Measurements from ENCODE around the gene TRMT6. TPM values are rescaled to one million over a fixed set of nuclear protein-coding genes. Genes with fewer than 3 reads are reported as not detected.

The TRMT6 gene
- total RNA-seq, 1 experiment from 2014 or later: 16.2 TPM

DNA sequence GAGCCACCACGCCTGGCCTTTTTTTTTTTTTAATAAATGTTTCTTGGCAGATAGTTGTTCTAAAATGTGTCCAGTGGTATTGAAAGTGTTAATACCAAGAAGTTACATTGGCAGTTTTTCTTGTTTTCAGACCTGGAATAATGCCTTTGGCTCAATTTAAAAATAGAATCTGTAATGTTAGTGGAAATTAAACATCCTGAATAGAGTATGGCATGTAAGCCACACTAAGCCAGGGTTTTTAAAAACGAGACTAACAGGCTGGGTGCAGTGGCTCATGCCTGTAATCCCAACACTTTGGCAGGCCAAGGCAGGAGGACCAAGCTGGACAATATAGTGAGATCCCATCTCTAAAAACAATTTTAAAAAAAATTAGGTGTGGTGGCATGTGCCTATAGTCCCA lies 25.4 kb upstream of the TRMT6 start:
- Histone ChIP-seq H3K27ac (no peak overlapping the region), H3K4me1 (replicated peaks; ENCODE audit: insufficient read depth) (0 out of 2 replicates have a peak, but pooled peaks cover 4% of the 10 kb centered on the region), H3K9me2 (ENCODE audit: insufficient read depth) (no peaks in the 10 kb centered on the region), H3K79me2 (ENCODE audit: low read depth) (no peaks in the 10 kb centered on the region), H3K4me3 (no peak overlapping the region), H3K27me3 (ENCODE audit: insufficient read depth, low read depth) (no peaks in the 10 kb centered on the region), H3K36me3 (ENCODE audit: low read depth) (0 out of 2 replicates have a peak, but pooled peaks cover 3% of the 10 kb centered on the region), H2AFZ (no peak overlapping the region), H4K20me1 (ENCODE audit: insufficient read depth) (no peaks in the 10 kb centered on the region), H3F3A (ENCODE audit: insufficient read depth, low read depth) (no peaks in the 10 kb centered on the region), H3K9me3 (ENCODE audit: insufficient read depth, low read depth) (no peaks in the 10 kb centered on the region), H3K4me2 (no peak overlapping the region)
- DNase-seq: no peak
- CTCF ChIA-PET: no interaction called here
- BruUV-seq (replicated peaks): no TSS peak
- intact Hi-C loops (cut with micrococcal nuclease; ENCODE audit: unreplicated experiment): no loop called here
- no peak for TF ChIP-seq CTCF (conservative IDR thresholded peaks at IDR 0.05)
- TF ChIP-seq EZH2 (IDR thresholded peaks at IDR 0.05; ENCODE audit: low read depth): no peak
- POLR2A ChIA-PET (ENCODE audit: unreplicated experiment): no interaction called here

DNA sequence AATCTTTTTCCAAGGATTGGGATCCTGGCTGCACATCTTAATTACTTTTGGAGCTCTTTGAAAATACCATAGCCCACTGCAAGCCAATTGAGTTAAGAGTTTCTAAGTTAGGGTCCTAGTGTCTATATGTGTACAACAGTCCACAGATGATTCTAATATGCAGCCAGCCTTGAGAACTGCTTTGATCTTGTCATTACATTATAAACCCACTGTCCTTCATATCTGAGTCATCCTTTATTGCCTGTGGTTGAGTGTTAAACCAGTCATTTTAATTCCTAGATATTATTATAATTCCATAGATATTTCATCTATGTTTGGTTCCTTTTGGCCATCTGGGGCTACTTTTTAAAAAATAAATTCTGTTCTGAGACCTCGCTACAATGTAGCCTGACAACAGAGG lies 24.2 kb upstream of the TRMT6 start:
- Histone ChIP-seq H3K4me3 (no peak overlapping the region), H3K36me3 (ENCODE audit: low read depth) (no peaks in the 10 kb centered on the region), H3K27me3 (ENCODE audit: insufficient read depth, low read depth) (no peaks in the 10 kb centered on the region), H3K27ac (no peak overlapping the region), H2AFZ (no peak overlapping the region), H4K20me1 (ENCODE audit: insufficient read depth) (no peaks in the 10 kb centered on the region), H3K9me2 (ENCODE audit: insufficient read depth) (no peaks in the 10 kb centered on the region), H3K4me1 (replicated peaks; ENCODE audit: insufficient read depth) (0 out of 2 replicates have a peak, but pooled peaks cover 4% of the 10 kb centered on the region), H3K4me2 (no peak overlapping the region), H3F3A (ENCODE audit: insufficient read depth, low read depth) (no peaks in the 10 kb centered on the region), H3K9me3 (ENCODE audit: insufficient read depth, low read depth) (no peaks in the 10 kb centered on the region), H3K79me2 (ENCODE audit: low read depth) (no peaks in the 10 kb centered on the region)
- intact Hi-C loops (cut with micrococcal nuclease; ENCODE audit: unreplicated experiment): no loop called here
- BruUV-seq (replicated peaks): no TSS peak
- ChIA-PET CTCF (no interaction called here), POLR2A (ENCODE audit: unreplicated experiment) (no interaction called here)
- TF ChIP-seq CTCF (conservative IDR thresholded peaks at IDR 0.05) (no peak), EZH2 (IDR thresholded peaks at IDR 0.05; ENCODE audit: low read depth) (no peak)
- no peak for DNase-seq

- no peak for DNase-seq
- Histone ChIP-seq H3K79me2 (ENCODE audit: low read depth) (no peaks in the 10 kb centered on the region), H3K9me2 (ENCODE audit: insufficient read depth) (no peaks in the 10 kb centered on the region), H3K27ac (no peak overlapping the region), H3K36me3 (ENCODE audit: low read depth) (no peaks in the 10 kb centered on the region), H3K4me3 (no peak overlapping the region), H3K4me1 (replicated peaks; ENCODE audit: insufficient read depth) (0 out of 2 replicates have a peak, but pooled peaks cover 4% of the 10 kb centered on the region), H3F3A (ENCODE audit: insufficient read depth, low read depth) (no peaks in the 10 kb centered on the region), H4K20me1 (ENCODE audit: insufficient read depth) (no peaks in the 10 kb centered on the region), H3K4me2 (no peak overlapping the region), H3K9me3 (ENCODE audit: insufficient read depth, low read depth) (no peaks in the 10 kb centered on the region), H3K27me3 (ENCODE audit: insufficient read depth, low read depth) (no peaks in the 10 kb centered on the region), H2AFZ (no peak overlapping the region)
- intact Hi-C loops (cut with micrococcal nuclease; ENCODE audit: unreplicated experiment): no loop called here
- no peak for TF ChIP-seq EZH2 (IDR thresholded peaks at IDR 0.05; ENCODE audit: low read depth)
- TF ChIP-seq CTCF (conservative IDR thresholded peaks at IDR 0.05): no peak
- CTCF ChIA-PET: no interaction called here
- POLR2A ChIA-PET (ENCODE audit: unreplicated experiment): no interaction called here
- BruUV-seq (replicated peaks): no TSS peak
Measured at GRCh38 chr20:5973971-5974370, 23.6 kb upstream of the TRMT6 start.

All from PC-9 (cell line).